Vagina (tissue), 2 donors: ENCODE data around the gene HMCN1.
"Not testable (repeated sequence)": the region's sequence is repeated elsewhere in the genome, so short reads cannot be mapped to it uniquely, and the experiment has no call there.

Experiments
- CTCF ChIP-seq, 3 experiments: fragments of 450-650 bp in 2 of 3; fragments of 200-600 bp in 1 of 3; sonication (generic) in 1 of 3; IDR thresholded peaks; one replicate each; pipeline ENCODE4 v1.5.1; 2017 to 2019; ENCODE audit warnings: antibody characterized with exemption in 3 of 3, mild to moderate bottlenecking in 2 of 3, moderate library complexity in 2 of 3
- POLR2A ChIP-seq, 2 donors: fragments of 450-650 bp; IDR thresholded peaks; one replicate each; pipeline ENCODE4 v1.6.1; 2017; ENCODE audit warnings: antibody characterized with exemption in 2 of 2, mild to moderate bottlenecking in 2 of 2, moderate library complexity in 2 of 2

DNA sequence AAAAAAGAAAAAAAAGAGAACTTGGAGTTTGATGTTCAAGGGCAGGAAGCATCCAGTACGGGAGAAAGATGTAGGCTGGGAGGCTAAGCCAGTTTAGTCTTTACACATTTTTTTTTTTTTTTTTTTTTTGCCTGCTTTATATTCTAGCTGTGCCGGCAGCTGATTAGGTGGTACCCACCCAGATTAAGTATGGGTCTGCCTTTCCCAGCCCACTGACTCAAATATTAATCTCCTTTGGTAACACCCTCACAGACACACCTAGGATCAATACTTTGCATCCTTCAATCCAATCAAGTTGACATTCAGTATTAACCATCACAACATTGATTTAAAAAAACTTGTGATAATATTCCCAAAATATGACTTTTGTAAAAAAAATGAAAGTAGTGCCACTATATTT, 60.3 kb downstream of the HMCN1 start:
- not testable (repeated sequence) for TF ChIP-seq POLR2A, CTCF (IDR thresholded peaks at IDR 0.05)
